Smooth muscle cell (in vitro differentiated cells): ENCODE results near the gene EFCAB12. TPM values are rescaled to one million over a fixed set of nuclear protein-coding genes. Genes with fewer than 3 reads are reported as not detected.

ENCODE experiments used
- DNase-seq: peaks from one replicate; lab custom pipeline; 2025; ENCODE audit not compliant: unreplicated experiment; lab: John Stamatoyannopoulos, UW
- H2AFZ ChIP-seq: fragments of 200-600 bp; sonication (generic); 2 replicates; pipeline ENCODE4 v1.6.0; 2016; ENCODE audit warnings: antibody characterized with exemption, low read depth, mild to moderate bottlenecking
- H3F3A ChIP-seq: fragments of 200-600 bp; sonication (generic); 2 replicates; pipeline ENCODE4 v1.6.0; 2017; ENCODE audit warnings: antibody characterized with exemption, low read depth
- H3K27ac ChIP-seq: fragments of 200-600 bp; sonication (generic); 2 replicates; pipeline ENCODE4 v1.5.1; 2016; ENCODE audit warnings: low read depth, mild to moderate bottlenecking
- H3K27me3 ChIP-seq: fragments of 200-600 bp; sonication (generic); 2 replicates; pipeline ENCODE4 v1.6.1; 2016; ENCODE audit warnings: low read depth, mild to moderate bottlenecking
- H3K36me3 ChIP-seq: fragments of 200-600 bp; sonication (generic); 2 replicates; pipeline ENCODE4 v1.5.1; 2016; ENCODE audit warnings: low read depth
- H3K4me1 ChIP-seq: fragments of 200-600 bp; sonication (generic); 2 replicates; pipeline ENCODE4 v1.5.1; 2016; ENCODE audit warnings: low read depth
- H3K4me2 ChIP-seq: fragments of 200-600 bp; sonication (generic); 2 replicates; pipeline ENCODE4 v1.6.0; 2016; ENCODE audit warnings: mild to moderate bottlenecking
- H3K4me3 ChIP-seq: fragments of 200-600 bp; sonication (generic); 2 replicates; pipeline ENCODE4 v1.5.1; 2016; ENCODE audit warnings: mild to moderate bottlenecking
- H3K79me2 ChIP-seq: fragments of 200-600 bp; sonication (generic); 2 replicates; pipeline ENCODE4 v1.6.0; 2016; ENCODE audit warnings: low read depth, mild to moderate bottlenecking
- H3K9ac ChIP-seq: fragments of 200-600 bp; sonication (generic); 2 replicates; pipeline ENCODE4 v1.6.0; 2016; ENCODE audit warnings: low read depth
- H3K9me3 ChIP-seq: fragments of 200-600 bp; sonication (generic); replicated peaks from 2 replicates; pipeline ENCODE4 v1.5.1; 2016; ENCODE audit warnings: low read depth
- H4K20me1 ChIP-seq: fragments of 200-600 bp; sonication (generic); 2 replicates; pipeline ENCODE4 v1.6.0; 2016; ENCODE audit warnings: low read depth
- CTCF ChIP-seq: fragments of 200-600 bp; sonication (generic); IDR thresholded peaks from 2 replicates; pipeline ENCODE4 v1.5.1; 2017; ENCODE audit warnings: borderline replicate concordance, mild to moderate bottlenecking, antibody characterized with exemption; ENCODE audit not compliant: insufficient read depth, poor library complexity, severe bottlenecking
- WGBS: methylation state at CpG from one replicate; pipeline ENCODE4 v1.1.7; 2016; ENCODE audit warnings: low lambda C conversion rate; 5-methylcytosine and 5-hydroxymethylcytosine counted together
- polyA plus RNA-seq: library from polyadenylated mRNA; unstranded; fragments of >200 nt; fragmentation: Nextera tagmentation; extraction: Ambion mirVana; gene quantifications from 2 replicates; pipeline ENCODE4 v1.2.1, GENCODE V29; 2016
- total RNA-seq: library from RNA; depleted of rRNA; stranded (reverse); fragments of >200 nt; gene quantifications from 2 replicates; pipeline ENCODE4 v1.2.3, GENCODE V29; 2014

EFCAB12 gene
- total and polyA plus RNA-seq, 2 experiments from 2014 or later, result 0.09 TPM; not detected in 1

GRCh38 chr3:129412542-129413198, 15.8 kb downstream of the EFCAB12 start:
- Histone ChIP-seq H3F3A (peaks cover 22% of the 10 kb centered on the region), H3K36me3 (no peaks in the 10 kb centered on the region), H3K27me3 (no peaks in the 10 kb centered on the region), H3K4me3 (no peak overlapping the region), H2AFZ (no peak overlapping the region), H3K9ac (peak overlapping the region; percentile 66), H3K79me2 (no peaks in the 10 kb centered on the region), H4K20me1 (no peaks in the 10 kb centered on the region), H3K4me2 (peak overlapping the region; percentile 70), H3K9me3 (no peaks in the 10 kb centered on the region), H3K27ac (peak overlapping the region; percentile 95), H3K4me1 (peaks cover 4% of the 10 kb centered on the region)
- DNase-seq, result no peak
- WGBS, result 45% methylated on average over 6 of the region's 6 CpGs
- TF ChIP-seq CTCF, result no peak

GRCh38 chr3:129410971-129411370, 17.5 kb downstream of the EFCAB12 start:
- Histone ChIP-seq H3K79me2 (no peaks in the 10 kb centered on the region), H4K20me1 (no peaks in the 10 kb centered on the region), H3K36me3 (no peaks in the 10 kb centered on the region), H3K4me2 (no peak overlapping the region), H3F3A (peaks cover 20% of the 10 kb centered on the region), H2AFZ (no peak overlapping the region), H3K4me1 (peaks cover 4% of the 10 kb centered on the region), H3K9me3 (no peaks in the 10 kb centered on the region), H3K27ac (no peak overlapping the region), H3K27me3 (no peaks in the 10 kb centered on the region), H3K9ac (no peak overlapping the region), H3K4me3 (no peak overlapping the region)
- WGBS, result 92% methylated on average over 17 of the region's 17 CpGs
- DNase-seq, result no peak
- TF ChIP-seq CTCF, result no peak

GRCh38 chr3:129409541-129409940, 18.9 kb downstream of the EFCAB12 start:
- H3K4me1 ChIP-seq, result peaks cover 4% of the 10 kb centered on the region
- H2AFZ ChIP-seq, result no peak overlapping the region
- WGBS, result 80% methylated on average over 2 of the region's 2 CpGs
- H3F3A ChIP-seq, result peaks cover 20% of the 10 kb centered on the region
- no peaks in the 10 kb centered on the region for H3K79me2 ChIP-seq
- no peak overlapping the region for H3K4me3 ChIP-seq
- H3K27me3 ChIP-seq, result no peaks in the 10 kb centered on the region
- no peak overlapping the region for H3K27ac ChIP-seq
- H4K20me1 ChIP-seq, result no peaks in the 10 kb centered on the region
- no peak overlapping the region for H3K4me2 ChIP-seq
- DNase-seq, result no peak
- H3K9ac ChIP-seq, result no peak overlapping the region
- no peak for TF ChIP-seq CTCF
- no peaks in the 10 kb centered on the region for H3K9me3 ChIP-seq
- H3K36me3 ChIP-seq, result no peaks in the 10 kb centered on the region

GRCh38 chr3:129404610-129405009, 23.8 kb downstream of the EFCAB12 start:
- Histone ChIP-seq H3K4me3 (no peak overlapping the region), H3K36me3 (no peaks in the 10 kb centered on the region), H3K4me1 (no peaks in the 10 kb centered on the region), H2AFZ (no peak overlapping the region), H3F3A (no peaks in the 10 kb centered on the region), H3K9ac (no peak overlapping the region), H3K4me2 (no peak overlapping the region), H3K27me3 (no peaks in the 10 kb centered on the region), H3K79me2 (no peaks in the 10 kb centered on the region), H3K27ac (no peak overlapping the region), H4K20me1 (no peaks in the 10 kb centered on the region), H3K9me3 (no peaks in the 10 kb centered on the region)
- 79% methylated on average over 5 of the region's 5 CpGs for WGBS
- DNase-seq, result no peak
- no peak for TF ChIP-seq CTCF
